Uterus (tissue), 4 donors: Measurements from ENCODE around the gene ARHGEF10L. TPM values are rescaled to one million over a fixed set of nuclear protein-coding genes. Genes with fewer than 3 reads are reported as not detected.

ENCODE experiments used
- DNase-seq, 2 donors: peaks; one replicate each; pipeline ENCODE4 v3.0.0-alpha.2; 2019 to 2020
- H3K27ac ChIP-seq, 2 donors: fragments of 200-600 bp; sonication (generic); 1 replicate in 1 of 2; 2 replicates in 1 of 2; pipeline ENCODE4 v1.5.1; 2016 to 2018
- H3K27me3 ChIP-seq, 2 donors: fragments of 200-600 bp; sonication (generic); one replicate each; pipeline ENCODE4 v1.5.1; 2018 to 2019; ENCODE audit warnings: control low read depth in 1 of 2
- H3K36me3 ChIP-seq, 2 donors: fragments of 200-600 bp; sonication (generic); one replicate each; pipeline ENCODE4 v1.5.1; 2019; ENCODE audit warnings: control low read depth in 1 of 2
- H3K4me1 ChIP-seq, 2 donors: fragments of 200-600 bp; sonication (generic); one replicate each; pipeline ENCODE4 v1.5.1; 2018 to 2019; ENCODE audit warnings: control low read depth in 1 of 2
- H3K4me3 ChIP-seq, 2 donors: fragments of 200-600 bp; sonication (generic); 1 replicate in 1 of 2; 2 replicates in 1 of 2; pipeline ENCODE4 v1.5.1; 2018 to 2019; ENCODE audit warnings: mild to moderate bottlenecking in 1 of 2
- H3K9me3 ChIP-seq, 2 donors: fragments of 200-600 bp; sonication (generic); one replicate each; pipeline ENCODE4 v1.5.1; 2019; ENCODE audit warnings: control low read depth in 1 of 2
- CTCF ChIP-seq, 4 experiments: fragments of 200-600 bp in 2 of 4; fragments of 450-650 bp in 2 of 4; sonication (generic) in 2 of 4; IDR thresholded peaks; one replicate each; pipeline ENCODE4 v1.5.1; 2016 to 2019; ENCODE audit warnings: antibody characterized with exemption in 4 of 4, mild to moderate bottlenecking in 2 of 4, moderate library complexity in 1 of 4
- POLR2A ChIP-seq, 2 donors: fragments of 450-650 bp; IDR thresholded peaks; one replicate each; pipeline ENCODE4 v1.6.1; 2016; ENCODE audit warnings: antibody characterized with exemption in 2 of 2, mild to moderate bottlenecking in 1 of 2, moderate library complexity in 1 of 2
- intact Hi-C: fragments of 100-400 bp; cut with DNase I; formaldehyde crosslinking; loops from one replicate; pipeline ENCODE4 v1.15.1; 2023; ENCODE audit warnings: low total_unique reads
- total RNA-seq, 4 donors: library from RNA; depleted of rRNA in 3 of 4; stranded (reverse); fragments of >200 nt in 3 of 4; gene quantifications; one replicate each; pipeline versions ENCODE4 v1.1.0 to v1.2.4, GENCODE V29; 2014 to 2023
- donor health status: DM: yes; HTN: yes; CAD: no.

Gene ARHGEF10L
- total RNA-seq, 4 donors from 2014 or later: 5.6 to 61.9 (median 19.1) TPM

GRCh38 chr1:17721444-17721843 lies 181.9 kb downstream of the ARHGEF10L start:
- intact Hi-C loops: no loop called here
- no peaks in the 10 kb centered on the region for H3K27me3 ChIP-seq
- no peaks in the 10 kb centered on the region for H3K4me1 ChIP-seq
- H3K9me3 ChIP-seq: no peaks in the 10 kb centered on the region
- no peaks in the 10 kb centered on the region for H3K36me3 ChIP-seq
- no peak for TF ChIP-seq POLR2A (IDR thresholded peaks at IDR 0.05)
- no peak for TF ChIP-seq CTCF (IDR thresholded peaks at IDR 0.05)
- DNase-seq: no peak
- H3K4me3 ChIP-seq: no peak overlapping the region
- no peak overlapping the region for H3K27ac ChIP-seq

GRCh38 chr1:17723684-17724083 lies 184.2 kb downstream of the ARHGEF10L start:
- intact Hi-C loops: no loop called here
- TF ChIP-seq POLR2A (IDR thresholded peaks at IDR 0.05) (no peak), CTCF (IDR thresholded peaks at IDR 0.05) (no peak)
- H3K27ac ChIP-seq: no peak overlapping the region

GRCh38 chr1:17724150-17724549 lies 184.7 kb downstream of the ARHGEF10L start:
- Histone ChIP-seq H3K4me3 (no peak overlapping the region), H3K27ac (no peak overlapping the region), H3K27me3 (no peaks in the 10 kb centered on the region), H3K4me1 (no peaks in the 10 kb centered on the region), H3K9me3 (no peaks in the 10 kb centered on the region), H3K36me3 (no peaks in the 10 kb centered on the region)
- TF ChIP-seq CTCF (IDR thresholded peaks at IDR 0.05): no peak
- no peak for TF ChIP-seq POLR2A (IDR thresholded peaks at IDR 0.05)
- intact Hi-C loops: no loop called here
- no peak for DNase-seq

More at GRCh38 chr1:17723684-17724083, 184.2 kb downstream of the ARHGEF10L start:
- no peaks in the 10 kb centered on the region for H3K4me1 ChIP-seq
- no peak for DNase-seq
- H3K27me3 ChIP-seq: no peaks in the 10 kb centered on the region
- no peaks in the 10 kb centered on the region for H3K9me3 ChIP-seq
- H3K4me3 ChIP-seq: no peak overlapping the region
- no peaks in the 10 kb centered on the region for H3K36me3 ChIP-seq

GRCh38 chr1:17725084-17725719 lies 185.7 kb downstream of the ARHGEF10L start:
- intact Hi-C loops: no loop called here
- Histone ChIP-seq H3K27me3 (no peaks in the 10 kb centered on the region), H3K4me3 (no peak overlapping the region), H3K4me1 (no peaks in the 10 kb centered on the region), H3K9me3 (no peaks in the 10 kb centered on the region), H3K27ac (no peak overlapping the region), H3K36me3 (no peaks in the 10 kb centered on the region)
- TF ChIP-seq POLR2A (IDR thresholded peaks at IDR 0.05): no peak
- TF ChIP-seq CTCF (IDR thresholded peaks at IDR 0.05): no peak
- no peak for DNase-seq

GRCh38 chr1:17725811-17726582 lies 186.5 kb downstream of the ARHGEF10L start:
- DNase-seq: no peak
- intact Hi-C loops: no loop called here
- no peak for TF ChIP-seq POLR2A (IDR thresholded peaks at IDR 0.05)
- TF ChIP-seq CTCF (IDR thresholded peaks at IDR 0.05): no peak
- Histone ChIP-seq H3K27me3 (no peaks in the 10 kb centered on the region), H3K4me1 (no peaks in the 10 kb centered on the region), H3K4me3 (no peak overlapping the region), H3K36me3 (no peaks in the 10 kb centered on the region), H3K27ac (no peak overlapping the region), H3K9me3 (no peaks in the 10 kb centered on the region)
